ENCODE measurements around the gene PERM1.

The PERM1 gene

GRCh38 chr1:984476-984814, 2.6 kb upstream of the PERM1 start:
- H3K27ac ChIP-seq (ENCODE audit: low read length, poor library complexity, severe bottlenecking) = no peak overlapping the region
- H2BK12ac ChIP-seq (ENCODE audit: low read length in 2 of 2) = no peak overlapping the region
- no peak overlapping the region for H2AFZ ChIP-seq (ENCODE audit: low read depth, low read length)
- no peak overlapping the region for H3K4ac ChIP-seq (ENCODE audit: low read depth in 1 of 2, low read length in 2 of 2)
- no peak overlapping the region for H3K18ac ChIP-seq (ENCODE audit: low read depth in 1 of 2, low read length in 2 of 2)
- H3K36me3 ChIP-seq (ENCODE audit: control insufficient read depth in 1 of 2, insufficient read depth in 2 of 2, low read depth in 1 of 2, low read length in 2 of 2) = no peaks in the 10 kb centered on the region
- no peak overlapping the region for H3K4me3 ChIP-seq (ENCODE audit: insufficient read depth in 1 of 2, low read depth in 1 of 2, low read length in 2 of 2)
- H2AK5ac ChIP-seq (ENCODE audit: low read length, severe bottlenecking) = no peak overlapping the region
- H3K9ac ChIP-seq (ENCODE audit: low read length) = no peak overlapping the region
- peaks cover 22 to 76% of the 10 kb centered on the region in 2 experiments for H3K27me3 ChIP-seq (ENCODE audit: control insufficient read depth in 1 of 2, insufficient read depth in 1 of 2, low read length in 2 of 2)
- no peaks in the 10 kb centered on the region for H3K9me3 ChIP-seq (ENCODE audit: control insufficient read depth, low read length)
- H3K4me1 ChIP-seq (ENCODE audit: control insufficient read depth, insufficient read depth, low read depth, low read length) = peaks cover 9% of the 10 kb centered on the region
- no peak overlapping the region for H2BK5ac ChIP-seq (ENCODE audit: low read depth, low read length, poor library complexity, severe bottlenecking)
- H4K91ac ChIP-seq (ENCODE audit: low read length) = no peak overlapping the region
- peak overlapping the region; percentile 57 for H3K4me2 ChIP-seq (ENCODE audit: low read length, poor library complexity, severe bottlenecking)
- no peaks in the 10 kb centered on the region for H3K79me1 ChIP-seq (replicated peaks; ENCODE audit: low read length, poor library complexity, severe bottlenecking)
- H2BK120ac ChIP-seq (ENCODE audit: low read depth, low read length) = no peak overlapping the region
- no peak overlapping the region for H3K14ac ChIP-seq (ENCODE audit: low read length in 2 of 2)
- no peak overlapping the region for H3K23ac ChIP-seq (ENCODE audit: low read length in 2 of 2)
- H4K8ac ChIP-seq (ENCODE audit: low read length) = no peak overlapping the region
- H2BK15ac ChIP-seq (ENCODE audit: low read depth, poor library complexity, severe bottlenecking) = no peak overlapping the region
- WGBS = 66% methylated on average over 6 of the region's 12 CpGs
- DNase-seq = no peak

GRCh38 chr1:983798-984475, 2.0 kb upstream of the PERM1 start:
- no peak overlapping the region for H4K91ac ChIP-seq (ENCODE audit: low read length)
- 18% methylated on average over 29 of the region's 29 CpGs for WGBS
- H3K14ac ChIP-seq (ENCODE audit: low read length in 2 of 2) = no peak overlapping the region
- H2AK5ac ChIP-seq (ENCODE audit: low read length, severe bottlenecking) = no peak overlapping the region
- H3K9me3 ChIP-seq (ENCODE audit: control insufficient read depth, low read length) = no peaks in the 10 kb centered on the region
- no peak overlapping the region for H3K4ac ChIP-seq (ENCODE audit: low read depth in 1 of 2, low read length in 2 of 2)
- H3K4me3 ChIP-seq (ENCODE audit: insufficient read depth in 1 of 2, low read depth in 1 of 2, low read length in 2 of 2) = no peak overlapping the region
- DNase-seq = peak; percentile 42
- no peak overlapping the region for H2AFZ ChIP-seq (ENCODE audit: low read depth, low read length)
- no peak overlapping the region for H2BK5ac ChIP-seq (ENCODE audit: low read depth, low read length, poor library complexity, severe bottlenecking)
- H3K27ac ChIP-seq (ENCODE audit: low read length, poor library complexity, severe bottlenecking) = no peak overlapping the region
- H3K9ac ChIP-seq (ENCODE audit: low read length) = no peak overlapping the region
- H3K4me2 ChIP-seq (ENCODE audit: low read length, poor library complexity, severe bottlenecking) = peak overlapping the region; percentile 57
- peak overlapping the region; percentile 67 for H4K8ac ChIP-seq (ENCODE audit: low read length)
- no peak overlapping the region for H3K18ac ChIP-seq (ENCODE audit: low read depth in 1 of 2, low read length in 2 of 2)
- no peaks in the 10 kb centered on the region for H3K79me1 ChIP-seq (replicated peaks; ENCODE audit: low read length, poor library complexity, severe bottlenecking)
- H3K4me1 ChIP-seq (ENCODE audit: control insufficient read depth, insufficient read depth, low read depth, low read length) = peaks cover 9% of the 10 kb centered on the region
- no peak overlapping the region for H2BK120ac ChIP-seq (ENCODE audit: low read depth, low read length)
- H3K36me3 ChIP-seq (ENCODE audit: control insufficient read depth in 1 of 2, insufficient read depth in 2 of 2, low read depth in 1 of 2, low read length in 2 of 2) = no peaks in the 10 kb centered on the region
- no peak overlapping the region for H2BK15ac ChIP-seq (ENCODE audit: low read depth, poor library complexity, severe bottlenecking)
- peaks cover 22 to 74% of the 10 kb centered on the region in 2 experiments for H3K27me3 ChIP-seq (ENCODE audit: control insufficient read depth in 1 of 2, insufficient read depth in 1 of 2, low read length in 2 of 2)
- no peak overlapping the region for H3K23ac ChIP-seq (ENCODE audit: low read length in 2 of 2)
- no peak overlapping the region for H2BK12ac ChIP-seq (ENCODE audit: low read length in 2 of 2)

- 86% methylated on average over 43 of the region's 43 CpGs for WGBS
These were observed 1.0 kb upstream of the PERM1 start for GRCh38 chr1:982765-983436.

GRCh38 chr1:981491-981954, 370 bp downstream of the PERM1 start:
- H3K14ac ChIP-seq (ENCODE audit: low read length in 2 of 2) = no peak overlapping the region
- H3K9ac ChIP-seq (ENCODE audit: low read length) = no peak overlapping the region
- H2BK5ac ChIP-seq (ENCODE audit: low read depth, low read length, poor library complexity, severe bottlenecking) = no peak overlapping the region
- H3K4me2 ChIP-seq (ENCODE audit: low read length, poor library complexity, severe bottlenecking) = no peak overlapping the region
- H3K4ac ChIP-seq (ENCODE audit: low read depth in 1 of 2, low read length in 2 of 2) = no peak overlapping the region
- H4K8ac ChIP-seq (ENCODE audit: low read length) = no peak overlapping the region
- H4K91ac ChIP-seq (ENCODE audit: low read length) = no peak overlapping the region
- DNase-seq = no peak
- H2BK15ac ChIP-seq (ENCODE audit: low read depth, poor library complexity, severe bottlenecking) = no peak overlapping the region
- no peak overlapping the region for H2BK120ac ChIP-seq (ENCODE audit: low read depth, low read length)
- H2AFZ ChIP-seq (ENCODE audit: low read depth, low read length) = no peak overlapping the region
- 77% methylated on average over 21 of the region's 21 CpGs for WGBS
- no peak overlapping the region for H3K18ac ChIP-seq (ENCODE audit: low read depth in 1 of 2, low read length in 2 of 2)
- no peaks in the 10 kb centered on the region for H3K36me3 ChIP-seq (ENCODE audit: control insufficient read depth in 1 of 2, insufficient read depth in 2 of 2, low read depth in 1 of 2, low read length in 2 of 2)
- H2AK5ac ChIP-seq (ENCODE audit: low read length, severe bottlenecking) = no peak overlapping the region
- H3K23ac ChIP-seq (ENCODE audit: low read length in 2 of 2) = no peak overlapping the region
- H3K4me3 ChIP-seq (ENCODE audit: insufficient read depth in 1 of 2, low read depth in 1 of 2, low read length in 2 of 2) = no peak overlapping the region
- peaks cover 22 to 69% of the 10 kb centered on the region in 2 experiments for H3K27me3 ChIP-seq (ENCODE audit: control insufficient read depth in 1 of 2, insufficient read depth in 1 of 2, low read length in 2 of 2)
- H3K79me1 ChIP-seq (replicated peaks; ENCODE audit: low read length, poor library complexity, severe bottlenecking) = no peaks in the 10 kb centered on the region
- H3K27ac ChIP-seq (ENCODE audit: low read length, poor library complexity, severe bottlenecking) = no peak overlapping the region
- H3K9me3 ChIP-seq (ENCODE audit: control insufficient read depth, low read length) = no peaks in the 10 kb centered on the region
- peaks cover 9% of the 10 kb centered on the region for H3K4me1 ChIP-seq (ENCODE audit: control insufficient read depth, insufficient read depth, low read depth, low read length)
- no peak overlapping the region for H2BK12ac ChIP-seq (ENCODE audit: low read length in 2 of 2)

More at GRCh38 chr1:982765-983436, 1.0 kb upstream of the PERM1 start:
- Histone ChIP-seq H2AK5ac (ENCODE audit: low read length, severe bottlenecking) (no peak overlapping the region), H3K4me1 (ENCODE audit: control insufficient read depth, insufficient read depth, low read depth, low read length) (peaks cover 9% of the 10 kb centered on the region), H2BK120ac (ENCODE audit: low read depth, low read length) (no peak overlapping the region), H3K4ac (ENCODE audit: low read depth in 1 of 2, low read length in 2 of 2) (no peak overlapping the region), H4K91ac (ENCODE audit: low read length) (no peak overlapping the region), H3K23ac (ENCODE audit: low read length in 2 of 2) (no peak overlapping the region), H3K27ac (ENCODE audit: low read length, poor library complexity, severe bottlenecking) (no peak overlapping the region), H3K4me3 (ENCODE audit: insufficient read depth in 1 of 2, low read depth in 1 of 2, low read length in 2 of 2) (no peak overlapping the region), H3K4me2 (ENCODE audit: low read length, poor library complexity, severe bottlenecking) (no peak overlapping the region), H4K8ac (ENCODE audit: low read length) (no peak overlapping the region), H3K9ac (ENCODE audit: low read length) (no peak overlapping the region), H2BK15ac (ENCODE audit: low read depth, poor library complexity, severe bottlenecking) (no peak overlapping the region), H3K36me3 (ENCODE audit: control insufficient read depth in 1 of 2, insufficient read depth in 2 of 2, low read depth in 1 of 2, low read length in 2 of 2) (no peaks in the 10 kb centered on the region), H3K79me1 (replicated peaks; ENCODE audit: low read length, poor library complexity, severe bottlenecking) (no peaks in the 10 kb centered on the region), H3K18ac (ENCODE audit: low read depth in 1 of 2, low read length in 2 of 2) (no peak overlapping the region), H2BK12ac (ENCODE audit: low read length in 2 of 2) (no peak overlapping the region), H3K27me3 (ENCODE audit: control insufficient read depth in 1 of 2, insufficient read depth in 1 of 2, low read length in 2 of 2) (peaks cover 22 to 69% of the 10 kb centered on the region in 2 experiments), H2BK5ac (ENCODE audit: low read depth, low read length, poor library complexity, severe bottlenecking) (no peak overlapping the region), H3K14ac (ENCODE audit: low read length in 2 of 2) (no peak overlapping the region), H3K9me3 (ENCODE audit: control insufficient read depth, low read length) (no peaks in the 10 kb centered on the region), H2AFZ (ENCODE audit: low read depth, low read length) (no peak overlapping the region)
- DNase-seq = no peak

Data from mesenchymal stem cell (in vitro differentiated cells and primary cell).